Measurements from ENCODE around the gene MSI2.
"Not testable (repeated sequence)": the region's sequence is repeated elsewhere in the genome, so short reads cannot be mapped to it uniquely, and the experiment has no call there.

The MSI2 gene

GRCh38 chr17:57289130-57289529, 32.8 kb downstream of the MSI2 start:
- DNase-seq, result no peak

GRCh38 chr17:57289613-57290012, 33.3 kb downstream of the MSI2 start:
- DNase-seq, result no peak

GRCh38 chr17:57290981-57291380, 34.7 kb downstream of the MSI2 start:
- no peak for DNase-seq

GRCh38 chr17:57292091-57292490, 35.8 kb downstream of the MSI2 start:
- DNase-seq, result no peak

- DNase-seq, result no peak
These were observed 36.8 kb downstream of the MSI2 start for GRCh38 chr17:57293077-57293476.

GRCh38 chr17:57294101-57294500, 37.8 kb downstream of the MSI2 start:
- DNase-seq, result no peak

GRCh38 chr17:57294629-57295501, 38.5 kb downstream of the MSI2 start:
- DNase-seq, result no peak

GRCh38 chr17:57295526-57296023, 39.3 kb downstream of the MSI2 start:
- no peak for DNase-seq

GRCh38 chr17:57296231-57296630, 39.9 kb downstream of the MSI2 start:
- no peak for DNase-seq

GRCh38 chr17:57299176-57299575, 42.9 kb downstream of the MSI2 start:
- no peak for DNase-seq

- not testable (repeated sequence) for DNase-seq
These were observed 44.3 kb downstream of the MSI2 start for GRCh38 chr17:57300592-57300991.

GRCh38 chr17:57302690-57303465, 46.6 kb downstream of the MSI2 start:
- no peak for DNase-seq

GRCh38 chr17:57305144-57305728, 48.9 kb downstream of the MSI2 start:
- no peak for DNase-seq

GRCh38 chr17:57305908-57306504, 49.7 kb downstream of the MSI2 start:
- DNase-seq, result no peak

GRCh38 chr17:57308543-57309186, 52.3 kb downstream of the MSI2 start:
- no peak for DNase-seq

- DNase-seq, result no peak
These were observed 53.2 kb downstream of the MSI2 start for GRCh38 chr17:57309479-57309878.

- DNase-seq, result no peak
These were observed 55.2 kb downstream of the MSI2 start for GRCh38 chr17:57311281-57312216.

GRCh38 chr17:57312242-57312641, 55.9 kb downstream of the MSI2 start:
- no peak for DNase-seq

GRCh38 chr17:57313097-57313835, 56.9 kb downstream of the MSI2 start:
- no peak for DNase-seq

All from amygdala (tissue), 56 donors.